HG03354 (cell line): ENCODE results near the gene DNM3.

ENCODE experiments used
- ATAC-seq: cut with Tn5 transposase; IDR thresholded peaks from one replicate; pipeline ENCODE4 v1.9.1; 2021; ENCODE audit warnings: mild to moderate bottlenecking; ENCODE audit not compliant: unreplicated experiment, poor library complexity, severe bottlenecking

DNM3 gene

GRCh38 chr1:172122381-172122780 is 281.1 kb downstream of the DNM3 start:
- no peak for ATAC-seq

- ATAC-seq, result no peak
Measured at GRCh38 chr1:172125250-172125649, 284.0 kb downstream of the DNM3 start.

- ATAC-seq, result no peak
Measured at GRCh38 chr1:172125812-172126430, 284.6 kb downstream of the DNM3 start.

- ATAC-seq, result no peak
Measured at GRCh38 chr1:172132836-172133235, 291.5 kb downstream of the DNM3 start.

- no peak for ATAC-seq
Measured at GRCh38 chr1:172134087-172134731, 292.9 kb downstream of the DNM3 start.

GRCh38 chr1:172135076-172135672 is 293.9 kb downstream of the DNM3 start:
- peak; percentile 53 for ATAC-seq

- ATAC-seq, result no peak
Measured at GRCh38 chr1:172135978-172136610, 294.8 kb downstream of the DNM3 start.

GRCh38 chr1:172136925-172137324 is 295.6 kb downstream of the DNM3 start:
- no peak for ATAC-seq

- ATAC-seq, result no peak
Measured at GRCh38 chr1:172137703-172138454, 296.6 kb downstream of the DNM3 start.

- no peak for ATAC-seq
Measured at GRCh38 chr1:172138634-172139033, 297.3 kb downstream of the DNM3 start.

- ATAC-seq, result no peak
Measured at GRCh38 chr1:172139196-172139595, 297.9 kb downstream of the DNM3 start.

- ATAC-seq, result no peak
Measured at GRCh38 chr1:172140072-172140471, 298.8 kb downstream of the DNM3 start.

GRCh38 chr1:172140591-172140990 is 299.3 kb downstream of the DNM3 start:
- no peak for ATAC-seq

- ATAC-seq, result no peak
Measured at GRCh38 chr1:172141341-172141881, 300.1 kb downstream of the DNM3 start.

- no peak for ATAC-seq
Measured at GRCh38 chr1:172142324-172142723, 301.0 kb downstream of the DNM3 start.

GRCh38 chr1:172143384-172144055 is 302.2 kb downstream of the DNM3 start:
- no peak for ATAC-seq

- no peak for ATAC-seq
Measured at GRCh38 chr1:172144445-172145061, 303.3 kb downstream of the DNM3 start.

- ATAC-seq, result no peak
Measured at GRCh38 chr1:172145231-172145651, 303.9 kb downstream of the DNM3 start.

- ATAC-seq, result no peak
Measured at GRCh38 chr1:172145656-172146055, 304.4 kb downstream of the DNM3 start.
